Measurements from ENCODE around the gene TBCK.
"Not testable (repeated sequence)": the region's sequence is repeated elsewhere in the genome, so short reads cannot be mapped to it uniquely, and the experiment has no call there.

TBCK gene

DNA sequence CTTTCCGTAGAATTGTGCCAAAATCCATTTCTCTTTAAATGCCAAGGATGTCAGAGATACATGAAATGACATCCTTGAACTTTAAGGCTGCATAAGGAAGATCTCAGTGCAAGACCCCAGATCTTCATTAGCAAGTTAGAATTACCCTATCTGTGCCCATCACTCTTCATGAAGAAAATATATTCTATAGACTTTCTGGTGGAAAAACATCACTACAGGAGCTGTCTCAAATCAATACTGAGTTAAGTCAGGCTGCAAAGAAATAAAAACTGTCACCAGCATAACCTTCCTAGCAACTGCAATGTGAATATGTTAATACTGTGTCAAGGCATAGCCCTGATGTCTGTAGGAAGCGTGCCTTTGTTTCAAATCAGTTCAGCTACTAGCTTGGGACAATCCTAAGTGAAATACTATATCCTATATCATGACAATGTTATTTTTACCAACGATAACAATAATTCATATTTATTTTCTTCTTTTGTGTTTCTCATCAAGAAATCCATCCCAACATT lies 173.3 kb downstream of the TBCK start:
- H3K4me1 ChIP-seq (ENCODE audit: control insufficient read depth in 1 of 2, insufficient read depth in 2 of 2, low read length in 2 of 2): no peaks in the 10 kb centered on the region
- no peaks in the 10 kb centered on the region for H3K27me3 ChIP-seq (ENCODE audit: control insufficient read depth in 1 of 2, insufficient read depth in 2 of 2, low read length in 2 of 2)
- H3K4me3 ChIP-seq (ENCODE audit: low read depth in 1 of 2, low read length in 2 of 2): no peak overlapping the region
- H3K36me3 ChIP-seq (ENCODE audit: control insufficient read depth in 1 of 2, insufficient read depth in 2 of 2, low read length in 2 of 2): no peaks in the 10 kb centered on the region
- H3K9me3 ChIP-seq (ENCODE audit: control insufficient read depth in 1 of 2, low read length in 2 of 2): no peaks in the 10 kb centered on the region
- H3K27ac ChIP-seq (ENCODE audit: low read depth, low read length): no peak overlapping the region
- H3K9ac ChIP-seq (ENCODE audit: low read depth in 1 of 2, low read length in 2 of 2): no peak overlapping the region

DNA sequence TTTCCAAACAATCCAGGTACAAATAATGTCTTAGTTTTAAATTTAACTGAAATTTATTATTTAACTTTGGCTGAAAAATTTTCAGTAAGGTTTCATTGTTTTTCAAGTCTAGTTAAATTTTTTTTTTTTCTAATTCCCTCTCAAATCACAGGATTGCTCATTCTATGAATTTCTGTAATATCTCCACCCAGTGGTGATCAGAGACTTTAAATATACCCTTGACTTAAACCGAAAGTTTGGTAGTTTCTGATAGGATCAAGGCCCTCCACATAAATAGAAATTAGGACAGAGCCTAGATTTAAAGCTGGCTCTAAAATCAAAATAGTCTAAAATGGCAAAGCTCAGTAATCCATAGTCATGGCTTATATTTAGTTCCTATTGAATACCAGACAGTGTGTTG lies 175.4 kb downstream of the TBCK start:
- no peaks in the 10 kb centered on the region for H3K36me3 ChIP-seq (ENCODE audit: control insufficient read depth in 1 of 2, insufficient read depth in 2 of 2, low read length in 2 of 2)
- no peak overlapping the region for H3K4me3 ChIP-seq (ENCODE audit: low read depth in 1 of 2, low read length in 2 of 2)
- no peak overlapping the region for H3K9ac ChIP-seq (ENCODE audit: low read depth in 1 of 2, low read length in 2 of 2)
- H3K9me3 ChIP-seq (ENCODE audit: control insufficient read depth in 1 of 2, low read length in 2 of 2): no peaks in the 10 kb centered on the region
- no peaks in the 10 kb centered on the region for H3K4me1 ChIP-seq (ENCODE audit: control insufficient read depth in 1 of 2, insufficient read depth in 2 of 2, low read length in 2 of 2)
- H3K27ac ChIP-seq (ENCODE audit: low read depth, low read length): no peak overlapping the region
- H3K27me3 ChIP-seq (ENCODE audit: control insufficient read depth in 1 of 2, insufficient read depth in 2 of 2, low read length in 2 of 2): no peaks in the 10 kb centered on the region

DNA sequence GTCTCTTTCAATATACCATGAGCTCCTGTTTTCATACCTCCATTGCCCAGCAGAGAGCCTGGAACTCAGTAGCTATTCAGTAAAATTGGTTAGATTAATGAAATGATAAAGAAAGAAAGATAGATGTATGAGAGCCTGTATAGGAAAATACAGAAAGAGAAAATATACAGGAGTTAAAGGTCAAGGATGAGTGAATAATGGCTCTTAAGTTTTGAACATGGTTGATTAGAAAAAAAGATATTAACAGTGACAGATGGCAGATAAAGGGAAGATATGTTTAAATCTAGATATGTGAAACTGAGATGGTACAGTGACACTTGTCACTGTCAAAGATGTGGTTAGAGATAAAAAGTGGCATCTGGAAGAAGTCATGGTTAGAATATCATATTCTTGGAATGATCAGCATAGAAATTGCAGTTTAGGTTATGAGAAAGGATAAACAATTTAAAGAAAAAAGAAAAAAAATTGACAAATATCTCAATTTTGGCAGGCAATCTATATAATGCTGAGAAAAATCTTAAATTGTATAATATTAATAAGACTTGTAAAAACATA lies 179.2 kb downstream of the TBCK start:
- no peaks in the 10 kb centered on the region for H3K4me1 ChIP-seq (ENCODE audit: control insufficient read depth in 1 of 2, insufficient read depth in 2 of 2, low read length in 2 of 2)
- no peak overlapping the region for H3K9ac ChIP-seq (ENCODE audit: low read depth in 1 of 2, low read length in 2 of 2)
- no peak overlapping the region for H3K27ac ChIP-seq (ENCODE audit: low read depth, low read length)
- H3K27me3 ChIP-seq (ENCODE audit: control insufficient read depth in 1 of 2, insufficient read depth in 2 of 2, low read length in 2 of 2): no peaks in the 10 kb centered on the region
- H3K36me3 ChIP-seq (ENCODE audit: control insufficient read depth in 1 of 2, insufficient read depth in 2 of 2, low read length in 2 of 2): peaks cover 0 to 11% of the 10 kb centered on the region in 2 donors
- H3K9me3 ChIP-seq (ENCODE audit: control insufficient read depth in 1 of 2, low read length in 2 of 2): peaks cover 6 to 8% of the 10 kb centered on the region in 2 donors
- H3K4me3 ChIP-seq (ENCODE audit: low read depth in 1 of 2, low read length in 2 of 2): no peak overlapping the region

DNA sequence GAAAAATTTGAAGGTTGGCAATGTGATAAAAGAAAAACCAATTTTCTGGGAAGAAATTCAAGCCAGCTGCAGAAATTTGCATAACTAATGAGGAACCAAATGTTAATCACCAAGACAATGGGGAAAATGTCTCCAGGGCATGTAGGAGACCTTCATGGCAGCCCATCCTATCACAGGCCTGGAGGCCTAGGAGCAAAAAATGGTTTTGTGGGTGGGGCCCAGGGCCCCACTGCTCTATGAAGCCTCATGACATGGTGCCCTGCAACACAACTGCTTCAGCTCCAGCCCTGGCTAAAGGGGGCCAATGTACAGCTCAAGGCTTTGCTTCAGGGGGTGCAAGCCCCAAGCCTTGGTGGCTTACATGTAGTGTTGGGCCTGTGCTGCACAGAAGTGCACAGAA lies 184.0 kb downstream of the TBCK start:
- Histone ChIP-seq H3K4me1 (ENCODE audit: control insufficient read depth in 1 of 2, insufficient read depth in 2 of 2, low read length in 2 of 2) (no peaks in the 10 kb centered on the region), H3K9me3 (ENCODE audit: control insufficient read depth in 1 of 2, low read length in 2 of 2) (peaks cover 6 to 8% of the 10 kb centered on the region in 2 donors), H3K36me3 (ENCODE audit: control insufficient read depth in 1 of 2, insufficient read depth in 2 of 2, low read length in 2 of 2) (peaks cover 0 to 11% of the 10 kb centered on the region in 2 donors), H3K27me3 (ENCODE audit: control insufficient read depth in 1 of 2, insufficient read depth in 2 of 2, low read length in 2 of 2) (no peaks in the 10 kb centered on the region), H3K4me3 (ENCODE audit: low read depth in 1 of 2, low read length in 2 of 2) (no peak overlapping the region), H3K9ac (ENCODE audit: low read depth in 1 of 2, low read length in 2 of 2) (no peak overlapping the region), H3K27ac (ENCODE audit: low read depth, low read length) (no peak overlapping the region)

GRCh38 chr4:106126062-106126461 lies 189.9 kb downstream of the TBCK start:
- no peaks in the 10 kb centered on the region for H3K27me3 ChIP-seq (ENCODE audit: control insufficient read depth in 1 of 2, insufficient read depth in 2 of 2, low read length in 2 of 2)
- no peak overlapping the region for H3K4me3 ChIP-seq (ENCODE audit: low read depth in 1 of 2, low read length in 2 of 2)
- no peaks in the 10 kb centered on the region for H3K9me3 ChIP-seq (ENCODE audit: control insufficient read depth in 1 of 2, low read length in 2 of 2)
- H3K36me3 ChIP-seq (ENCODE audit: control insufficient read depth in 1 of 2, insufficient read depth in 2 of 2, low read length in 2 of 2): no peaks in the 10 kb centered on the region
- H3K4me1 ChIP-seq (ENCODE audit: control insufficient read depth in 1 of 2, insufficient read depth in 2 of 2, low read length in 2 of 2): no peaks in the 10 kb centered on the region
- no peak overlapping the region for H3K9ac ChIP-seq (ENCODE audit: low read depth in 1 of 2, low read length in 2 of 2)
- no peak overlapping the region for H3K27ac ChIP-seq (ENCODE audit: low read depth, low read length)

- not testable (repeated sequence) for H3K4me3 ChIP-seq (ENCODE audit: low read depth in 1 of 2, low read length in 2 of 2); H3K9me3 ChIP-seq (ENCODE audit: control insufficient read depth in 1 of 2, low read length in 2 of 2); H3K27me3 ChIP-seq (ENCODE audit: control insufficient read depth in 1 of 2, insufficient read depth in 2 of 2, low read length in 2 of 2); H3K27ac ChIP-seq (ENCODE audit: low read depth, low read length); H3K9ac ChIP-seq (ENCODE audit: low read depth in 1 of 2, low read length in 2 of 2); H3K4me1 ChIP-seq (ENCODE audit: control insufficient read depth in 1 of 2, insufficient read depth in 2 of 2, low read length in 2 of 2)
- peaks cover 7 to 13% of the 10 kb centered on the region in 2 donors for H3K36me3 ChIP-seq (ENCODE audit: control insufficient read depth in 1 of 2, insufficient read depth in 2 of 2, low read length in 2 of 2)
Measured at GRCh38 chr4:106119949-106120555, 196.0 kb downstream of the TBCK start.

GRCh38 chr4:106116025-106116424 lies 200.0 kb downstream of the TBCK start:
- Histone ChIP-seq H3K4me3 (ENCODE audit: low read depth in 1 of 2, low read length in 2 of 2) (no peak overlapping the region), H3K9ac (ENCODE audit: low read depth in 1 of 2, low read length in 2 of 2) (no peak overlapping the region), H3K9me3 (ENCODE audit: control insufficient read depth in 1 of 2, low read length in 2 of 2) (peaks cover 18 to 20% of the 10 kb centered on the region in 2 donors), H3K36me3 (ENCODE audit: control insufficient read depth in 1 of 2, insufficient read depth in 2 of 2, low read length in 2 of 2) (peaks cover 20 to 33% of the 10 kb centered on the region in 2 donors), H3K27me3 (ENCODE audit: control insufficient read depth in 1 of 2, insufficient read depth in 2 of 2, low read length in 2 of 2) (no peaks in the 10 kb centered on the region), H3K27ac (ENCODE audit: low read depth, low read length) (no peak overlapping the region), H3K4me1 (ENCODE audit: control insufficient read depth in 1 of 2, insufficient read depth in 2 of 2, low read length in 2 of 2) (no peaks in the 10 kb centered on the region)

DNA sequence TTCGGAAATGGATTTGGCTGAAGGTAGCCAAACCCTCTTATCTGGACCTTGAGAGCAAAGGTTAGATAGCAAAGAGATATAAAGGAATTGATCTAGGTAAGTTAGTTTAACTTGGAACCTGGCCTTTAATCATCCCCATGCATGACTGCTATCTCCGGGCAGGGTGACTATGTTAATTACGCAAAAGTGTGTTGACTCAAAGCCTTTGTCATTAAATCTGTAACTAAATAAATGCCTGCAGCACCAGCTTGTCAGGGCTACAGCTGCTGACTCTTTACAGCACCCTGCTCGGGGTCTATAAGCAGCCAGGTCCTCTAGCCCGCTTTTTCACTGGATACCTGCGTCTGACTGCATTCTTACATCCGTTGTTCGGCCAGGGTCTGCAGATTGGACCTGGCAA lies 201.7 kb downstream of the TBCK start:
- H3K27ac ChIP-seq (ENCODE audit: low read depth, low read length): no peak overlapping the region
- no peaks in the 10 kb centered on the region for H3K4me1 ChIP-seq (ENCODE audit: control insufficient read depth in 1 of 2, insufficient read depth in 2 of 2, low read length in 2 of 2)
- H3K36me3 ChIP-seq (ENCODE audit: control insufficient read depth in 1 of 2, insufficient read depth in 2 of 2, low read length in 2 of 2): peaks cover 26 to 33% of the 10 kb centered on the region in 2 donors
- no peak overlapping the region for H3K4me3 ChIP-seq (ENCODE audit: low read depth in 1 of 2, low read length in 2 of 2)
- peaks cover 33 to 38% of the 10 kb centered on the region in 2 donors for H3K9me3 ChIP-seq (ENCODE audit: control insufficient read depth in 1 of 2, low read length in 2 of 2)
- H3K9ac ChIP-seq (ENCODE audit: low read depth in 1 of 2, low read length in 2 of 2): no peak overlapping the region
- no peaks in the 10 kb centered on the region for H3K27me3 ChIP-seq (ENCODE audit: control insufficient read depth in 1 of 2, insufficient read depth in 2 of 2, low read length in 2 of 2)

GRCh38 chr4:106111778-106112469 lies 204.1 kb downstream of the TBCK start:
- not testable (repeated sequence) for H3K9ac ChIP-seq (ENCODE audit: low read depth in 1 of 2, low read length in 2 of 2); H3K4me1 ChIP-seq (ENCODE audit: control insufficient read depth in 1 of 2, insufficient read depth in 2 of 2, low read length in 2 of 2); H3K27ac ChIP-seq (ENCODE audit: low read depth, low read length); H3K4me3 ChIP-seq (ENCODE audit: low read depth in 1 of 2, low read length in 2 of 2); H3K27me3 ChIP-seq (ENCODE audit: control insufficient read depth in 1 of 2, insufficient read depth in 2 of 2, low read length in 2 of 2)
- peaks cover 35 to 39% of the 10 kb centered on the region in 2 donors for H3K9me3 ChIP-seq (ENCODE audit: control insufficient read depth in 1 of 2, low read length in 2 of 2)
- peaks cover 28 to 37% of the 10 kb centered on the region in 2 donors for H3K36me3 ChIP-seq (ENCODE audit: control insufficient read depth in 1 of 2, insufficient read depth in 2 of 2, low read length in 2 of 2)

DNA sequence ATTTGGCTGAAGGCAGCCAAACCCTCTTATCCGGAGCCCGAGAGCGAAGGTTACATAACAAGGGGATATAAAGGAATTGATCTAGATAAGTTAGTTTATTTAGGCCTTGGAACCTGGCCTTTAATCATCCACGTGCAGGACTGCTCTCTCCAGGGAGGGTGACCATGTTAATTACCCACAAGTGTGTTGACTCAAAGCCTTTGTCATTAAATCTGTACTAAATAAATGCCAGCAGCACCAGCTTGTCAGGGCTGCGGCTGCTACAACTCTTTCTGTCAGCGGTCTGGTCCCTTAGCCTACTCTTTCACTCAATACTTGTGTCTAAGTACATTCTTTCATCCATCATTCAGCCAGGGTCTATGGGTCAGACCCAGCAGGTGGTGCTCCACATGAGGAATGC lies 206.1 kb downstream of the TBCK start:
- H3K9me3 ChIP-seq (ENCODE audit: control insufficient read depth in 1 of 2, low read length in 2 of 2): peaks cover 35 to 39% of the 10 kb centered on the region in 2 donors
- H3K4me3 ChIP-seq (ENCODE audit: low read depth in 1 of 2, low read length in 2 of 2): no peak overlapping the region
- H3K27ac ChIP-seq (ENCODE audit: low read depth, low read length): no peak overlapping the region
- no peaks in the 10 kb centered on the region for H3K4me1 ChIP-seq (ENCODE audit: control insufficient read depth in 1 of 2, insufficient read depth in 2 of 2, low read length in 2 of 2)
- no peak overlapping the region for H3K9ac ChIP-seq (ENCODE audit: low read depth in 1 of 2, low read length in 2 of 2)
- H3K27me3 ChIP-seq (ENCODE audit: control insufficient read depth in 1 of 2, insufficient read depth in 2 of 2, low read length in 2 of 2): no peaks in the 10 kb centered on the region
- H3K36me3 ChIP-seq (ENCODE audit: control insufficient read depth in 1 of 2, insufficient read depth in 2 of 2, low read length in 2 of 2): peaks cover 21 to 23% of the 10 kb centered on the region in 2 donors
